ENCODE measurements around the gene GCSAM.

Gene GCSAM, protein sequence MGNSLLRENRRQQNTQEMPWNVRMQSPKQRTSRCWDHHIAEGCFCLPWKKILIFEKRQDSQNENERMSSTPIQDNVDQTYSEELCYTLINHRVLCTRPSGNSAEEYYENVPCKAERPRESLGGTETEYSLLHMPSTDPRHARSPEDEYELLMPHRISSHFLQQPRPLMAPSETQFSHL

DNA sequence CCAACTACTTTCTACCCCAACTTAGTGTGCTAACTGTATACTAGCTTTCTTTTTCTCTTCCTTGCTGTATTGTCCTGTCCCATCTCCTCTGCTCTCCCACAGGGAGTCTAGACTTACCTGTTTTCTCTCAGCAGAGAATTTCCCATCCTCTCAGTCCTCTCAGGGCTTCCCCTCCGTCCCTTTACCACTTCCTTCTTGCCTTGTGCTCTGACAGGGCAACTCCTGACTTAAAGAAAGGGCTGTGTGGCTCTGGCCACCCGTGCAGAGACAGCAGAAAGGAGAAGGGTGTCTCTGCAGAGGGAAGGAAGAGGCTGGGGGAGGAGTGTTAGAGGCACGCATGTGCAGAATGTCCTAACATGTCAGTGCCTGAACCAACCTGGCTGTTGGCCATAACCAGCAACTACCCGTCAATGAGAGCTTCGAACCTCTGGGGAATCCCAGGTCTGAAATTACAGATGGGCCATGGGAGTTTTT is at the start of gene GCSAM:
TSS of gene GCSAM (minus strand) at position 274 of the 474 bp plus-strand sequence. CDS start at position 146, 128 bp downstream.
- DNase-seq (ENCODE audit: low read depth in 2 of 2, low spot score in 1 of 2) = peak in 1 of 2 donors; percentile 31

DNA sequence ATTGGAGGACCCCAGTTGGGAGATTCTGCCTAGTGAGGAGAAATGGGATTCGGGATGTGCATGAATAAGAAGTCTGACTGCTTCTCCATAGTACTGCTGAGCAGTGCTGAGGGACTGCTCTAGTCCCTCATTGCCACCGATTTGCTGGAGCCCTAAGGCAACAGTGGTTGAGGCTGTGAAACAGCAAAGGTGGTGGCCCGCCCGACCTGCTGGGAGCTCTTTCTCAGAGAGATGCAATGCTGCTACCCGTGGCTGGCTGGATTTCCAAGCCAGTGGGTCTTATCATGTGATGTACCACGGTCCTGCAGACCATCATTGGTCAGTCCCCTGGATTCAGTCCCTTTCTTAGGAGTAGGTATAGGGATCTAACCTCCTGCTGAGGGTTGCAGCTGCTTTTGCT is 42.6 kb upstream of the GCSAM start:
- DNase-seq (ENCODE audit: low read depth in 2 of 2, low spot score in 1 of 2) = no peak

DNA sequence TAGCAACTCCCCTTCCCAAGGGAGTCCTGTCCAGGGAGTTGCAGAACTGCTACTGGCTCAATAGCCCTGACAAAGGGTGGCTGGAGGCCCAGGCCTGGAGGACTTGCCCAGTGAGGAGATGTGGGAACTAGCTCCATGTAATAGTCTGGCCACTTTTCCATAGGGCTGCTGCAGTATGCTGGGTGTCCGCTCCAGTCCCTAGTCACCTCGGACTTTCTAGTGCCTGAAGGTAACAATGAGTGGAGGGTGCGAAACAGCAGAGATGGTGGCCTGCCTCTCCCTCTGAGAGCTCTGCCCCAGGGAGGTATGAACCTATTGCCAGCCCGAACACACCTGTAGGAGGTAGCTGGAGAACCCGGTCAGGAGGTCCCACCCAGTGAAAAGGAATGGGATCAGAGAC is 42.0 kb upstream of the GCSAM start:
- DNase-seq (ENCODE audit: low read depth in 2 of 2, low spot score in 1 of 2) = no peak

- DNase-seq (ENCODE audit: low read depth in 2 of 2, low spot score in 1 of 2) = no peak
Measured at GRCh38 chr3:112171144-112171543, 38.1 kb upstream of the GCSAM start.

DNA sequence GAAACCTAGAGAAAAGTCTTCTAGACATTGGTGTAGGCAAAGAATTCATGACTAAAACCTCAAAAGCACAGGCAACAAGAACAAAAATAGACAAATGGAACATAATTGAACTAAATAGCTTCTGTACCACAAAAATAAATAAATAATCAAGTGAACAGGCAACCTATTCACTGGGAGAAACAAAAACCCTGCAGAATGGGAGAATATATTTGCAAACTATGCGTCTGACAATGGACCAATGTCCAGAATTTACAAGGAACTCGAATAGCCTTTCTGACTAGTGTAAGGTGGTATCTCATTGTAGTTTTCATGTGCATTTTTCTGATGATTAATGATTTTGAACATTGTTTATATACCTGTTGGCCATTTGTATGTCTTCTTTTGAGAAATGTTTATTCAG is 37.0 kb upstream of the GCSAM start:
- no peak for DNase-seq (ENCODE audit: low read depth in 2 of 2, low spot score in 1 of 2)

DNA sequence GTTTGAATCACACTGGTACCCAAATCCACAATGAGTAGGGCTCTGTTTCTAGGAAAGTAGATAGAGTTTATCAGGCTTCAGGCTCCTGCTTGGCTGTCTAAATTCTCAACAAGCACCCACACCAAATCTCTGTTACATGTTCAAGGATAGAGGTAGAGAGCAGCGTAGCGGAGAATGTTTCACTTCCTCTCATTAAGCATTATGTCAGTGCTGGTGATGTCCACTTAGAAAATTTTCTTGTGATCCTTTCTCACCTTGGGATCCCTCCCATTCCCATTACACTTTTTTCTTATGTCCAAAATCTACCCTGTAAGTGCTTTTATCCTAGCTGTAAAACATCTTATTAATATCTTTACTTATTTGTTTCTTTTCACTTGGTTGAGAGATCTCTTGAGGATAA is 34.7 kb upstream of the GCSAM start:
- DNase-seq (ENCODE audit: low read depth in 2 of 2, low spot score in 1 of 2) = no peak

- no peak for DNase-seq (ENCODE audit: low read depth in 2 of 2, low spot score in 1 of 2)
Measured at GRCh38 chr3:112149136-112149535, 16.1 kb upstream of the GCSAM start.

- no peak for DNase-seq (ENCODE audit: low read depth in 2 of 2, low spot score in 1 of 2)
Measured at GRCh38 chr3:112143689-112144088, 10.6 kb upstream of the GCSAM start.

GRCh38 chr3:112143251-112143650 is 10.2 kb upstream of the GCSAM start:
- DNase-seq (ENCODE audit: low read depth in 2 of 2, low spot score in 1 of 2) = no peak

GRCh38 chr3:112141293-112141692 is 8.2 kb upstream of the GCSAM start:
- no peak for DNase-seq (ENCODE audit: low read depth in 2 of 2, low spot score in 1 of 2)

GRCh38 chr3:112140584-112140983 is 7.5 kb upstream of the GCSAM start:
- DNase-seq (ENCODE audit: low read depth in 2 of 2, low spot score in 1 of 2) = no peak

DNA sequence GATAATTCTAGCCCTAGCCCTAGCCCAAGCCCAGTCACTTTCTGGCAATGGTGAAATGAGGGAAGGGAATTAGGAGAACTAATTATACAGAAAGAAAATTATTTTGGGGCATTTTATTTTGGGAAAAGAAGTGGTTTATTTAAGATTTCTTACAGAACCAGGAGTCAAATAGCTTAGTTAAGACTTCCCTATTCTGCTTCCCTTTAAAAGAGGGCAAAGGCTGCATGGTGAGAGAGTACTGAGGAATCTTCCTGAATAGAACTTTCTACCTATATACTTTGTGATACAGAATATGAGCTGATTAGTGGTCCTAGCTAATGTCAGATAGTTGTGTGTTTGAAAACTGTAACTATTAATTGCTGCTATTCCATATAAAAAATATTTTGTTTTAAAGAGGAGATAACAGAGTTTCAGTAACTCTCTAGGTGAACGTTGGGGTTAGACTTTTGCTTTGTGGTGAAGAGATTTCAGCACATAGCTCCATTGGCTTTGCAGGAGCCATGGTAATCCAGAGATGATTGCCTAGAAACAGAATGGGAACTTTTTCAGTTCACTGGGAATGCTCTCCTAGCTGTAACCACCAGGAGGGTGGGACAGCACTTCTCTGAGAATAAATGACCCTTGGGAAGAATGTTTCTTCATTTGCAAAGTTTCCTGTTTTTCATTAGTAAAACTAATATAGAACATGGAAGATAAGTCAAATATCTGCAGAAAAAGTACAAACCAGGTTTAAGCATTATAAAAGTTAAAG is 5.3 kb upstream of the GCSAM start:
- no peak for DNase-seq (ENCODE audit: low read depth in 2 of 2, low spot score in 1 of 2)

DNA sequence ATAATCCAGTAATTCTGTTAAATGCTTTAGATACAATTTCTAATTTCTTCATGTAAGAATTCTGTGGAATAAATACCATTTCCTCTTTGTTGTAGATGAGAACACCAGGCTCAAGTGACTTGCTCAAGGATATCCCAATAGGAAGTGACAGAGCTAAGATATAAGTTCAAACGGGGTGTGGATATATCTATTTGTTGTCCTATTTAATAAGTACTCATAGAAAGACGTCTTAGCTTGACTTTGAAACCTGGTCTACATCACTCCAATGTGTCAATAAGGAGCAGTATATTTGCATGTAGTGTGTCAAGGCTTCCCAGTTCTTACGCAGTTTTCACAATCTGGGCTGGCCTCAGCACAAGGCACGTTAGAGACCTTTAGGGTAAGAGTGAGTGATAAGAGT is 4.7 kb upstream of the GCSAM start:
- no peak for DNase-seq (ENCODE audit: low read depth in 2 of 2, low spot score in 1 of 2)

DNA sequence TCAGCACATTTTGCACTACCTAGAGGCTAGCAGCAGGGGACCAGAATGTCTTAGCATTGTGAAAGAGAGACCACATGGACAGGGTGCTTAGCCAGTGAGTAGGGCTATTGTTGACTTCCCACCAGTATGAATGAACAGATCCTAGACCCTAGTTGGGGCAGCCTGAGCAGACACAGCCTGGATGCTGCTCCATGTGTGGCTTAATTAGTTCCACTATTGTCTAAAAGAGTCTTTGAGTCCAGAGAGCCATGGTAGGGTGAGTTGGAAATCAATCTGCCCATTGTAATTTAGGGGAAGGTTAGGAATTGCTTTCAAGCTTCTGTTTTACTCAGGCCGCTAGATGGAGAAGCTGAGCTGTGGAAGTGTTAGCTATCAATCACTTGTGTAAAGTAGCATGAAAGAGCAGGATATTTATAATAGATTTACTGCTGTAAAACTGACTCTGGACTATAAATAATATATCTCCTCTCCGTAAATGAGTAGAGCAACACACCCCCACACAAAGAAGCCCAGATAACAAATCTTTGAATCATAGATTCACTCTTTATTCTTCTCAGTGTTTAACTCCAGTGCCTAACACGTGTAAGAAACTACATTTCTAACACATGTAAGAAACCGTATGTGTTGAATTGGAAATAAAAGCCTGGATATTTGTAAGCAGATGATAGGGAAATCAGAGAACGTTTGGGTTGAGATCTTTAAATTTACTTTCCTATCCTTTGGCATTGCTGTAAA is 4.1 kb upstream of the GCSAM start:
- DNase-seq (ENCODE audit: low read depth in 2 of 2, low spot score in 1 of 2) = no peak

- DNase-seq (ENCODE audit: low read depth in 2 of 2, low spot score in 1 of 2) = no peak
Measured at GRCh38 chr3:112136046-112136445, 3.0 kb upstream of the GCSAM start.

DNA sequence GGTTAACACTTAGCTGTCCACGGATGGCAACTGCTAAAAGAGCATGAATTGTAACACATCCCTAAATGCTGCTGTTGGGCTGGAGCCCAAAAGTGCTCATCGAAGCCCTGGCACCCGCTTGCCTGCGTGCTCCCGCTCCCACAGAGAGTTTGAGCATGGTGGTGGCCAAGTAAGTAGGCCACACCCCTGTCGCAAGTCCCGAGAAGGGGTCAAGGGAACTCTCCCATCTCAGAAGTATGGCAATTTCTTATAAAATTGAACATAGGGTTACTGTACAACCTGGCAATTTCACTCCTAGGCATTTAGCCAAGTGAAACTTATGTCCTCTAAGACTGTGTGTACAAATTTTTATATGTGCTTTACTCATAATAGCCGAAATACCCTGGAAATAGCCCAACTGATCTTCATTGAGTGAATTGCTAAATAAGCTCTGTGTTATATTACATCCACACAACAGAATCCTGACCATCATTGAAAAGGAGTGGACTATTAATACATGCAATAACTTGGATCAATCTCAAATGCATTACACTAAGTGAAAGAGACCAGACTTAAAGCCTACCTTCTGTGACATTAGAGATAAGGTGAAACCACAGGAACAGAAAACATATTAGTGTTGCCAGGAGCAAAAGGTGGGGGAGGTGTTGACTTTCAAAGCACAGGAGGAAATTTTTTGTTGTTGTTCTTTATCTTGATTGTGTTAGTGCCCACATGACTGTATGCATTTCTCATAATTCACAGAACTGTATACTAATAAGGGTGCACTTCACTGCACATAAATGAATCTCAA is 1.5 kb upstream of the GCSAM start:
- no peak for DNase-seq (ENCODE audit: low read depth in 2 of 2, low spot score in 1 of 2)

DNA sequence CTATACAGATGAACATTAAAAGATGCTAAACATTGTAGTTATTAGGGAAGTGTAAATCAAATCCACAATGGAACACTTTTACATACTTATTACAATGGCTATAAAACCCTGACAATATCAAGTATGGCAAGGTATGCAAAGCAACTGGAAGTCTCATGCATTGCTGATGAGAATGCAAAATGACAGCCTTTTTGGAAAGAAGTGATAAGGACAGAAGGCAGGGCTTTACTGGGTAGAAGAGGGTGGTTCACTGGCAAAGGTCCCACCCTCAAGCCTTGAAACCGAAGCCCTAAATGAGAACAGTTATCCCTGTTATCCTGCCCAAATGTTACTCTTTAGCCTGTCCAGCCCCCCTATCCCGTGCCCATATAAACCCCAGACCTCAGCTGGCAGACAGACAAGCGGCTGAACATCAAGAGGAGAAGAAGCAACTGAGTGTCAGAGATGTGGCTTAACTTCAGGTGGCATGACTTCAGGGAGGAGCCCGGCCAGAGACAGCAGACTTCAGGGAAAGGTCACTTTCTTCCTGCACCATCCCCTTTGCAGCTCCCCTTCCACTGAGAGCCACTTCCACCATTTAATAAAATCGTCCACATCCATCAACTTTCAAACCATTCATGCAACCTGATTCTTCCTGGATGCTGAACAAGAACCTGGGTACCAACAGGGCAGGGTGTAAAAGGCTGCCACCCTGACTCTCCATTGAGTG is 732 bp upstream of the GCSAM start:
- DNase-seq (ENCODE audit: low read depth in 2 of 2, low spot score in 1 of 2) = no peak

DNA sequence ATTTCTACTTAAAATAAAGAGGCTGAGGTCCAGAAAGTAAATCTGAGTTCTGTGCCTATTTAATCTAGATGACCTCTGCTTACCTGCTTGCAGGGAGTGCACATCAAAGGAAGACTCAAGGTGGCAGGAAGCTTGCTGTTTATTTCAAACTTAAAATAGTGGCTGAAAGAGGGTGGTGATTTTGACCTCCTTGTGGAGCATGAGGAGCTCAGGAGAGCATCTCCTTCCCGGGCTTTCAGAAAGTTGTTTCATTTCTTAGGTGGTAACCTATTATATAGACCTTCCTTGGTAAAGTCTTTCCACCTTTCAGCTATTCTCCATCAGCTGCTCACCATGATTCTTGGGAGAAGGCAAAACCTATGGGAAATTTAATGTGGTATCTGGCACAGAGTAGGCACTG is 494 bp downstream of the GCSAM start:
- no peak for DNase-seq (ENCODE audit: low read depth in 2 of 2, low spot score in 1 of 2)

GRCh38 chr3:112132088-112132487 is 960 bp downstream of the GCSAM start:
- no peak for DNase-seq (ENCODE audit: low read depth in 2 of 2, low spot score in 1 of 2)

GRCh38 chr3:112131111-112131510 is 1.9 kb downstream of the GCSAM start:
- DNase-seq (ENCODE audit: low read depth in 2 of 2, low spot score in 1 of 2) = no peak

GRCh38 chr3:112130638-112130993 is 2.4 kb downstream of the GCSAM start:
- no peak for DNase-seq (ENCODE audit: low read depth in 2 of 2, low spot score in 1 of 2)
